RPMI7951 (cell line): Measurements from ENCODE around the gene CDK5RAP1. TPM values are rescaled to one million over a fixed set of nuclear protein-coding genes. Genes with fewer than 3 reads are reported as not detected.
"Not testable (repeated sequence)": the region's sequence is repeated elsewhere in the genome, so short reads cannot be mapped to it uniquely, and the experiment has no call there.

Experiments
- DNase-seq: peaks from one replicate; pipeline ENCODE4 v3.0.0-alpha.2; 2012; ENCODE audit warnings: low read depth
- total RNA-seq: library from RNA; depleted of rRNA; stranded (reverse); fragments of >200 nt; shearing (Covaris generic); gene quantifications from 2 replicates; pipeline ENCODE4 v1.2.3, GENCODE V29; 2014

The CDK5RAP1 gene
- total RNA-seq, 1 experiment from 2014 or later = 29.0 TPM

DNA sequence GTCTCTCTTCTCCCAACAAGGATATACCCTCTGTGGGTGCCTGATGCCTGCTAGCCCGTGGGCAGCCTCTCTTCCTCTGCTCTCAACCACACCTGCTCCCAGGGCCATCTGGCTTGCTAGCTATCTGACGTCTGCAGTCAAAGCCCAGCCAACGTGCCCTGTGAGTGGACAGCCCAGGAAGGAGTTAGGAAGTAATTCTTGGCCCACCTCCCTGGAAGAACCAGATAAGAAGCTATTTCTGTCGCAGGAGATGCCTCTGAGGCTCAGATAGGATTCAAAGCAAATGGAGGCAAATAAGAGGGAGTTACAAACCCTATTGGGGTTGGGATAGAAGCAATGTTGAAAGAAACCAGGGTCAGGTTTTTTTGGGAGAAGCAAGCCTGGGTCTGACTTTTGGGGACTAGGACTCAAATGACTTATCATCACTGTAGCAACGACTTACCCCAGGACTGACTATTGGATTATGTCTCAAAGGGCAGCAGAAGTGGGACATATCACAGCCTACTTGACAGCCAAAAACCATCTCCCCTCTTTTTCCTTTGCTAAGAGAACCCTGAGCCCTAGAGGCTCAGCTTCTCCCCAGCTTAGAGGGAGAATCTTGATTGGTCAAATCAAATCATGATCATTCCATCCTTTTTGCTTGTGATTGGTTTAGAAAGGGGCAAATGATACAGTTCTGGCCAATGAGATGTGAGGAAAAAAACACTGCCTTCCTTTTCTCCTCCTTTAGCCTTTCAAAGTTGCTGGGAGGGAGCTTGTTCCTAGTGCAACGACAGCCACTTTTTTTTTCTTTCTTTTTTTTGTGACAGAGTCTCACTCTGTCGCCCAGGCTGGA is 18.0 kb upstream of the CDK5RAP1 start:
- peak; percentile 42 for DNase-seq

DNA sequence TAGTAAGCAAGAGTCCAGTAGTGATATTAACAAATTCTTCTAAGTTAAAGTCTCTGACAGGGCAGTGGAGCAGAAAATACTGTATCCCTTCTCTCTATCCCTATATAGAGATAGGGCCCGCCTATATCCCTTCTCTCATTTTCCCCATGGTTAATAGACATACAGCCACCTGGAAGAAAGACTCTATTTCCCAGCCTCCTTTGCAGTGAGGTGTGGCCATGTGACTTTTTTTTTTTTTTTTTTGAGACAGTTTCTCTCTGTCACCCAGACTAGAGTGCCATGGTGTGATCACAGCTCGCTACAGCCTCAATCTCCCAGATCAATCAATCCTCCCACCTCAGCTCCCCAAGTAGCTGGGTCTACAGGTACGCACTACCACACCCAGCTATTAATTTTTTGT is 16.7 kb upstream of the CDK5RAP1 start:
- no peak for DNase-seq

DNA sequence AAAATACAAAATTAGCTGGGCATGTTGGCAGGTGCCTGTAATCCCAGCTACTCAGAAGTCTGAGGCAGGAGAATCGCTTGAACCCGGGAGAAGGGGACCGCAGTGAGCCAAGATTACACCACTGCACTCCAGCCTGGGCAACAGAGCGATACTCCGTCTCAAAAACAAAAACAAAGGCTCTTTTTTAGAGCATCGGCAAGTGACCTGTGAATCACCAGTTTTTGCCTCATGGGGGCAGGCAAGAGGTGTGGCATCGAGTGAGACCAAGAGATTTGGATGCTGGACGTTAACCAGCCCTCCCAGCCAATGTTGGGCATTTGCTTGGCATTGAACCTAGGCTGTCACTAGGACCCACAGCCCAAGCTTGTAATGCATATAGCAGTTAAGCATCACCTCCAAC is 14.6 kb upstream of the CDK5RAP1 start:
- DNase-seq = peak; percentile 65

DNA sequence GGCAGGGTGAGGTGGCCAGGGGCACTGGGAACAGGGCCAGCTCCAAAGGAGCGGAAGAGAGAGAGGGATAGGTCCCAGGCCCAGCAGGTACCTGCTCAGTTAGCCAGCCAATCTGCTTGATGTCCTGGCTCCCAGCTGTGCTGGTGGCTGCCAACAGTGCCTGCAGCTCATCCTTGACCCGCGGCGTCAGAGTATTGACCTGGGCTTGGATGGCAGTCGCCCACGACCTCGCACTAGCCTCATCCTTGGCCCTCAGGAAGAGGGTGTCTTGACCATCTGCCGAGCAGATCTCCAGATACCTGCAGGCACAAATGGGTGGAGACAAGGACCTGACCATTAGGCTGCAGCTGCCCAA is 11.1 kb upstream of the CDK5RAP1 start:
- DNase-seq = no peak

DNA sequence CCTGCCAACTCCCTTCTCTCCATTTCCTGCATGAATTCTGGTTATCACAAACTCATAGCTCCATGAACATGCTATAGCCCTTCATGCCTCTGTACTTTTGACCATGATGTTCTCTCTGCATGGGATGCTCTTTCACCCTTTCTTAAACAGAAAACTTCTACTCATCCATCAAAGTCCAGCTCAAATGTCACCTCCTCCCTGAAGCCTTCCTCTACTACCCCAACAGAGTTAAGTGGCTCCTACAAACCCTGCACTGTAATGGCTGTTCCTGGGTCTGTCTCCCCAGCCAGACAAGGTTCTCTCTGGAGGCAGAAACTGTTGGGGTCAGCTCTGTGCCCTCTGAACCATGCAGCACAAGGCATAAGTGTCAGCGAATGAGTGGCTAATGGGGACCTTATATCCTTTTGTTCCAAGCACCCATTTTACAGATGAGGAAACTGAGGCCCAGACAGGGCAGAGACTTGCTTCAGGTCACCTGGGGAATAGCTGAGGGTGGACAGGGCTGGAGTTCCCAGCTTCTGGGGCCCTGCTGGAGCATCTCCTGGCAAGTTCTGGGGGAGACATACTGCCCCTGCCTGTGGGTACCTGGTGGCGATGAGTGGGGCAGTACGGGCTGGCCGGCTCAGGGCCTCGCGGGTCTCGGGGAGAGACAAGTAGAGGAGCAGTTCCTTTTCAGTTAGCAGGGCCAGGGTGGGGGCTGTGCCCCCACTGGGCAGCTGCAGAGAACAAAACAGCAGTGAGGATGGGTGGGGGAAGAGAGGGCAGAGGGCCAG is 10.6 kb upstream of the CDK5RAP1 start:
- DNase-seq = no peak

DNA sequence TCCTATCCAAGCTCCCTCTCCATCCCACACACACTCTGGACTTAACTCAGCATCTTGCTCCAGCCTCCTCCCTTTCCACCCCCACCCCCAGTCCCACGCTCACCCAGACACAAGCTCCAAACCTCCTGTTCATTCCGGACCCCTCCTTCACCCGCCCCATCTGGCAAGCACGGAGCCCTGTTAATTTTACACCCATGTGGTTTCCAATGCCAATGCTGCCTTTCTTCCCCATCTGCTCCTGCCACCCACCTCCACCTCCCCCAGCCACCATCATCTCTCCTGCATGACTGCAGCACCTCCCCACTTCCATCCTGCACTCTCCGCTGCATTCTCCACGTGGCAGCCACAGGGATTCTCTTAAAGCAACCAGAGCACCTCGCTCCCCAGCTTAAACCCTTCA is 9.9 kb upstream of the CDK5RAP1 start:
- DNase-seq = no peak

DNA sequence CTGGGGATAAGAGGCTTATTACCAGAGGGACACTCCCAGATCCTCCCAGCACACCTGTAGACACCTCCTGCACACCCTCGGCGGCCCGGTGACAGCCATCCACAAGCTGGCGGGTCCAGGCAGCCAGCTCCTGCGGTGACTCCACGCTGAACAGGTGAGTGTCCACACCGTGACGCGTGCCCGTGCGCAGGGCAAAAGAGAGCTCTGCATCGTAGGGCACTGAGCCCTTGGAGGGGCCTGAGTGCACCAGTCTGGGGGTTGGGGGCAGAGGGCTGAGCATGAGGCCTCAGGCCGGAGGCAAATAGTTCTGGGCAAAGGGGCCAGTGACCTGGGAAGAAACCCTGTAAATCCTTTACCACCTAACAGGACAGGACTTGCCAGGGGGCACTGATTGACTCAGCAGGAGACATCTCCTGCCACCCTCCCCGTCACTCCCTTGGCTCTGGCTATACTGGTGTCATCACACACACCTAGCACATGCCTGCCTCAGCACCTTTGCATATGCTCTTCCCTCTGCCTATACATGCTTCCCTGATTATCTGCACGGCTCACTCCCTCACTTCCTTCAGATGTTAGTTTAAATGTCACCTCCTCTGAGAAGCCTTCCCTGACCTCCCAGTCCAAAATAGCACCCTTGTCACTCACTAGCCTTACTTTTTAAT is 8.9 kb upstream of the CDK5RAP1 start:
- DNase-seq = no peak

DNA sequence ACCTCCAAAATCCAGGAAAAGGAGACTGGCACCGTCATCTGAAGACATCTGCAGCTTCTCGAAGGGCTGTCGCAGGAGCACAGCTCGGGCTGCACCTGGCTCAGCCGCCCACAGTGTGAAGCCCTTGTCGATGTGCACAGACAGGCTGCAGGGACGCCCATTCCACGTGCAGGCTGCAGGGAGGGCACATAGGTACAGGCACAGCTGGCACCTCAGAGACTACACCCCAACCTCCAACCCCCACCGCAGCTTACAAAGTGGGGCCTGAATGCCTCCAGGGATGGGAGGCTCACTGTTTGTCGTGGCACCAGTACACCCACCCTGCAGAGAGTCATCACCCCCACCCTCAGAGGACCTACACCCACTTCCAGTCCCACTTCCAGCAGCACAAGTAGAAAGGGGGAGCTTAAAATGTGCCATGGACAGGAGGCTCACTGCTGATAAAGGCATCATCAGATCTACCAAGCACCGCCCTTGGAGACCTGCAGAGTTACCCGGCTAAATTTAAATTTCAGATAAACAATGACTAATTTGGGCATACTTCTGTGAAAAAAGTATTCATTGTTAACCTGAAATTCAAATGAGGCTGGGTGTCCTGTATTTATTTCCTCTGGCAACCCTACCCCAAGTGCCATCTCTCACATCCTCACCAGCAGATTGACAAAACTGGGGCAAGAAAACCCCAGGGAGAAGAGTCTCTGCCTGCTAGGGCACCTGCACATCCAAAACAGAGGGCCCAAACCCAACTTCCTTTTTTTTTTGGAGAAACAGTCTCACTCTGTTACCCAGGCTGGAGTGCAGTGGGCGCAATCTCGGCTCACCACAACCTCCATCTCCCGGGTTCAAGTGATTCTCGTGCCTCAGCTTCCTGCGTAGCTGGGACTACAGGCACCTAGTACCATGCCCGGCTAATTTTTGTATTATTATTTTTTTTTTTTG is 7.7 kb upstream of the CDK5RAP1 start:
- no peak for DNase-seq

DNA sequence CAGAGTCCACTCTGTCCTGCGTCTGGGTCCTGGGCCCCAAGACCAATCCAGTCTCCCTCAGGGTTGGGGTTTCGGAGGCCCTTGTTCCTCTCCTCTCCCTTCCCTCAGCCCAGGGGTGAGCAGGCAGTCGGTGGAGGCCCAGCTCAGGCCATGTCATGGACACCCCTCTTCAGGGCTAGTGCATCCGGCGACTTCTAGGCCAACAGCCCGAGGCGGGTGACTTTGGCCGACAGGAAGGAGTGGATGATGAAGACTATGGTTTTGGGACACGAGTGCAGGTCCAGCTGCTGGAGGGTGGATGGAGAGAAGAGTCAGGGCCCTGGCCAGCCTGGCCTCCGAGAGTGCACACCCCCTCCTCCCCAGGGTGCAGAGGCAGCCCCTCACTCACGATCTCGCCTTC is 7.0 kb upstream of the CDK5RAP1 start:
- no peak for DNase-seq

DNA sequence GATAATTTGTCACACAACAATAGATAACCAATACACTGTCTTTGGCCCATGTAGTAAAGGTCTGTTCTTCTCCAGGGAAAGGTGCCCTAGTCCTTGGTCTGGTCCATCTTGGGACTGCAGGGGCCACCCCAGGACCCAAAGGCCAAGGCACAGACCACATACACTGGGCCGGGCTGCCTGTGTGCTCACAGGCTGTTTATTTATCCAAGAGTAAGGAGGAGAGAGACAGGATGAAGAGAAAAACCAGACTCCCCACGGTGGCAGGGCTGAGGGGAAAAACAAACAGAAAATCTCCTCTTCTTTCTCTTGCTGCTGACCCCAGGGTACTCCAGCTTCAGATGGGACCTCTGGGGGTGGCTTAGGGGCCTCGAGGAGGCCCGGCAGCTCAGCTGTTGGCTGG is 6.5 kb upstream of the CDK5RAP1 start:
- no peak for DNase-seq

DNA sequence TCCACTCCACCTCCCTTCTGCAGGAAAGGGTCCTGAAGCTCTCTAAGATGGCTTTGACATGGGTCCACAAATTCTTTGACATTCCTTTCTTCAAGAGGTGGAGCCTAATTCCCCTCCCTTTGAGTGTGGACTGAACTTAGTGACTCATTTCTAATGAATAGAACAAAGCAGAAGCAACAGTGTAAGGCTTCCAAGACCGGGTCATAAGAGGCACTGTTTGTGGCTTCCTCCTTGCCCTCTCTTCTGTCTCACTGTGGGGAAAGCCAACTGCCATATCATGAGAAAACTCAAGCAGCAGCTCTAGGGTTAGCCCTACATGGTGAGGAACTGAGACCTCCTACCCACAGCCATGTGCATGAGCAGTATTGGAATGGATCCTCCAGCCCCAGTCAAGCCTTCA is 5.9 kb upstream of the CDK5RAP1 start:
- DNase-seq = peak; percentile 40

DNA sequence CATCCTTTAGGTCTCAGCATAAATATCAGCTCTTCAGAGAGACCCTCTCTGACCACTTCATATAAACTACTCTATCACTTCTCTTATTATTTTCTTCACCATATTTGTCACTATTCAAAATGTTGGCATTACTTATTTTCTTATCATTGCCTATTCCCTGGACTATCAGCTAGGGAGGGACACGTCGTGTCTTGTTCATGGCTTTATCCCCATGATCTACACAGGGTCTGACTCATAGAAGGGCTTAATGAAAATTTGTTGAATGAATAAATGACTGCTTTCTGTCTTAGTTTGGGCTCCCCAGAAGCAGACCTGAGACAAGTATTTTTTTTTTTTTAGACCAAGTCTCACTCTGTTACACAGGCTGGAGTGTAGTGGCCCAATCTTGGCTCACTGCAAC is 3.0 kb upstream of the CDK5RAP1 start:
- DNase-seq = no peak

DNA sequence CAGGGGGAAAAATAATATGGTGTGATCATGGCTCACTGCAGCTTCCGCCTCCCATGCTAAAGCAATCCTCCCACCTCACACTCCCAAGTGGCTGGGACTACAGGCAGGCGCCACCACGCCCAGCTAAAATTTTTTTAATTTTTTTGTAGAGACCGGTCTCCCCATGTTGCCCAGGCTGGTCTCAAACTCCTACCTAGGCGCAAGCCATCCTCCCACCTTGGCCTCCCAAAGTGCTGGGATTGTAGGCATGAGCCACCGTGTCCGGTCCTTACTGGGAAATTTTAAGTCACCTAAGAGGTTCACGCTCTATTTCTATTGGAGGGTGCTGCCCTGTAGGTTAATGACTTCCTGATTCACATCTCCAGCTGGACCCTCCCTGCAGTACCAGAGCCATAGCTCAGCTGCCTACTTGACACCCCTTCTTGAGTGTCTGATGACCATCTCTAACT is 626 bp upstream of the CDK5RAP1 start:
- peak; percentile 47 for DNase-seq

DNA sequence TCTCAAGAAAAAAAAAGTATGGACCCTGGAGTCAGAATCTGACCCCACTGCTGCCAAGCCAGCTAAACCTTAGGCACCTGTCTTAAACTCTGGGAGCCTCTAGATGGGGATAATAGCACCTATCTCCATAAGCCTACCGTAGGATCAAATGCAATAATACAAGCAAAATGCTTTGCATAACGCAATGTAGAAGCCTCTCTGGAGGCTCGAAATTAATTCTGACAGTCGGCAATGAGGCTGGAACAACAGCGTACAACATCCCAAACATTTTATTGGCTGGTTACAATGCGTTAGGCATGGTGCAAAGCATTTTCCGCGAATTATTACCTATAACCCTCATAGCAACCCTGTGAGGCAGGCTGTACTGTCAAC is 521 bp downstream of the CDK5RAP1 start:
- peak; percentile 37 for DNase-seq

DNA sequence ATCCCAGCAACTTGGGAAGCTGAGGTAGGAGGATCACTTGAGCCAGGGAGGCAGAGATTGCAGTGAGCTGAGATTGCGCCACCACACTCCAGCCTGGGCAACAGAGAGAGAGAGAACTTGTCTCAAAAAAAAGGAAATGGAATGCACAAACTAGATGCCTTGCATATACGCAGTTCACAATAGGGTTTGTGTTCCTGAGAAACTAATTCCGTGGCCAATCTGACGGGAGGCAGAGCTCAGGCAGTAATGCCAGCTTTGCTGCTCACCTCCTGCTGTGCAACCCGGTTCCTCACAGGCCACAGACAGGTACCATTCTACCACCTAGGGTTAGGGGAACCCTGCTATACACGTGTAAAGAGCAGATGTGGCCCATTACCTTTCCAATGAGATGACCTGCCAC is 1.4 kb downstream of the CDK5RAP1 start:
- DNase-seq = no peak

DNA sequence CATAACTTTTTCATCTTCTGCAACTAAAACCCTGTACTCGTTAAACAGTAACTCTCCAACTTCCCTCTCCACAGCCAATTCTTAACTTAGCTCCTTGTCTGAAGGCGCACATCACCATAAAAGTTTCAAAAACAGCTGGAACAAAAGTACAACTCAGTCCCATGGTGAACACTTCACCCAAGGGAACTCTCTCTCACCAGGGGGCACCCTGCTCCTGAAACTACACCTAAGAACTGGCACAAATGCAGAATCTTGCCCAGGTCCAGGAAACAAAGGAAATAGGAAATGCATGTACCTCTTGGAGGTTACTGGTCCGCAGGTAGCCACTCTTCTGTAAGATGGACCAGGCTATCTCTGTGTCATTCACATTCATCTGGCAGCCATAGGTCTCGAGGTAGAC is 6.6 kb downstream of the CDK5RAP1 start:
- peak; percentile 20 for DNase-seq

DNA sequence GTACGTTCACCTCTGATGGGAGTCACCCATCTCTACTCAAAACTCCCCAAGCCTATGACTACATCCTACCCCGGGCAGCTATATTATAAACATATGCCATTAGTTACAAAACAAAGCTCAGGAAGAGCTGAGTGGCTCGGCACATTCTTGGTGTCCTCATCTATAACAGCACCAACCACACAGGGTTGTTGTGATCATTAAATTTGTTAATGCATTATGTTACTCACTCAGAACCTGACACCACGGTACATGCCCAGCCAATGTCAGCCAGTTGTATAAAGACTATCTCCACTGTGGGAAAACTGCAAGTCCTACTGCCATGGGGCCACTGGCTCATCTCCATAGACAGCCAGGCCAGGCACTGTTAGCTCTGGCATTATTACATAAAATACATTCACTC is 7.7 kb downstream of the CDK5RAP1 start:
- DNase-seq = no peak

DNA sequence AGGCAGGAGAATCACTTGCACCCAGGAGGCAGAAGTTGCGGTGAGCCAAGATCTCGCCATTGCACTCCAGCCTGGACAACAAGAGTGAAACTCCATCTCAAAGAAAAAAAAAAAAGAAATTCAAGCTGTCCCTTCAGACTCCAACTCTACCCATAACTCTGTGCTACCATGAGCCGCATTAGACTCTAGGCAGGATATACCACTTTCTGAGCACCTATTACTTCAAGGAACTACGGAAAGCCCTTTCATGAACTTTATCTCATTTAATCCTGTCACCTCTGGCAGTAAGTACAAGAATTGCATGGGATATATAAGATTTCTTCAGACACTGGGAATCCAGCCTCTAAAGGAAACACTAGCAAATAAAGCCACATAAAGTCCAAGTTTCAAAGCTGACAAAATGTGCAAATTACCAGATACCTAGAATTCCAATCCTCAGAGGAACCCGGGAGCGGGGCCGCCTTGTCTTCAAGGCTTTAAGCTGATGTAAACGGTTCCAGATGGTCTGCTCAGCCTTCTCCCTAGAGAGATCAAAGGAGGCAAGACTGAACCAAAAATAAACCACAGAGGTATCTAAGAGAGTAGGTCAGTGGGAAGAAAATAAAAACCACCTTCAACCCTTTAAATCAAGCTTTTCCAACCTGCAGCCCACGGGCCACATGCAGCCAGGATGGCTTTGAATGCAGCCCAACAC is 9.4 kb downstream of the CDK5RAP1 start:
- peak; percentile 62 for DNase-seq

DNA sequence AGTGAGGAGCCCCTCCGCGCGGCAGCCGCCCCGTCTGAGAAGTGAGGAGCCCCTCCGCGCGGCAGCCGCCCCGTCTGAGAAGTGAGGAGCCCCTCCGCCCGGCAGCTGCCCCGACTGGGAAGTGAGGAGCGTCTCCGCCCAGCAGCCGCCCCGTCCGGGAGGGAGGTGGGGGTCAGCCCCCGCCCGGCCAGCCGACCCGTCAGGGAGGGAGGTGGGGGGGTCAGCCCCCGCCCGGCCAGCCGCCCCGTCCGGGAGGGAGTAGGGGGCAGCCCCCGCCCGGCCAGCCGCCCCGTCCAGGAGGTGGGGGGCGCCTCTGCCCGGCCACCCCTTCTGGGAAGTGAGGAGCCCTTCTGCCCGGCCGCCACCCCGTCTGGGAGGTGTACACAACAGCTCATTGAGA is 12.0 kb downstream of the CDK5RAP1 start:
- DNase-seq = not testable (repeated sequence)

DNA sequence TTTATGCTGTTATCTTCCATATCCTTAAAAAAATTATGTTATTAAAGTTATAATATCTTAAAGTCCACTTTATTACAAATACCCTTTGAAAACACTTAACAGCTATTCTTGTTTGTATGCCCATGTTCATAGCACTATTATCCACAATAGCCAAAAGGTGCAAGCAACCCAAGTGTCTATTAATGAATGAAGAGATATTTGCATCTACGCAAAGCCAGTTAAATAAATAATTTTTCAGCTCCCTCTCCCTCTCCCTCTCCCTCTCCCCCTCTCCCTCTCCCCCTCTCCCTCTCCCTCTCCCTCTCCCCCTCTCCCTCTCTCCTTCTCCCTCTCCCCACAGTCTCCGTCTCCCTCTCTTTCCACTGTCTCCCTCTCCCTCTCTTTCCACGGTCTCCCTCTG is 13.1 kb downstream of the CDK5RAP1 start:
- no peak for DNase-seq

DNA sequence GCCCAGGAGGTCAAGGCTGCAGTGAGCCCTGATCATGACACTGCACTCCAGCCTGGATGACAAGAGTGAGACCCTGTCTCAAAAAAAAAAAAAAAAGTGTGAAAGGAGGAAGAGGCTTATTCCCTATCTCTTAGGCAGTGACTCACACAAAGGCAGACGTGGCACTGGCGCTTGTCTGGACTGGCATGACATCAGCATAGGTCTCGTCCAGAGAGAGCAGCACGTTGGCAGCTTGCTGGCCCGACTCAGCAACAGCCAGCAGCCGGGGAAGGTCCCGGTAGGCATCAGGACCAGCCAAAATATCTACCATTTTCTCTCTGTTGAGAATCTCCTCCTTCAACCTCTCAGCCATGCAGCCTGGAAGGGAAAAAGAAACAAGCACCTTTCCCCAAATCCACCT is 14.1 kb downstream of the CDK5RAP1 start:
- peak; percentile 76 for DNase-seq
